SK-N-SH treated with all-trans-retinoic acid at 6 μM for 48 hours (cell line): Measurements from ENCODE around the gene HPN.
"Not testable (repeated sequence)": the region's sequence is repeated elsewhere in the genome, so short reads cannot be mapped to it uniquely, and the experiment has no call there.

Source experiments
- ATAC-seq: fragments of 200-7000 bp; cut with Tn5 transposase; 3 replicates; pipeline ENCODE4 v1.9.1; 2020; ENCODE audit warnings: mild to moderate bottlenecking, moderate library complexity
- BACH2 ChIP-seq: fragments of 250-450 bp; sonication (Bioruptor Pico); IDR thresholded peaks from 2 replicates; pipeline ENCODE4 v1.9.0; 2021; ENCODE audit warnings: mild to moderate bottlenecking, borderline replicate concordance
- CSDC2 ChIP-seq: fragments of 250-450 bp; sonication (Bioruptor Pico); IDR thresholded peaks from 2 replicates; pipeline ENCODE4 v1.5.0; 2020; ENCODE audit warnings: mild to moderate bottlenecking, moderate library complexity
- ESRRG ChIP-seq: fragments of 250-450 bp; sonication (Bioruptor Pico); IDR thresholded peaks from 2 replicates; pipeline ENCODE4 v1.6.1; 2021; ENCODE audit warnings: mild to moderate bottlenecking
- GLIS3 ChIP-seq: fragments of 250-450 bp; sonication (Bioruptor Pico); IDR thresholded peaks from 2 replicates; pipeline ENCODE4 v1.5.0; 2020; ENCODE audit warnings: mild to moderate bottlenecking, moderate library complexity
- PPARA ChIP-seq: fragments of 250-450 bp; sonication (Bioruptor Pico); IDR thresholded peaks from 2 replicates; pipeline ENCODE4 v1.5.0; 2020; ENCODE audit warnings: mild to moderate bottlenecking, borderline replicate concordance
- RARB ChIP-seq: fragments of 250-450 bp; sonication (Bioruptor Pico); IDR thresholded peaks from 2 replicates; pipeline ENCODE4 v1.8.0; 2021; ENCODE audit warnings: mild to moderate bottlenecking, moderate library complexity
- TOX ChIP-seq: fragments of 250-450 bp; sonication (Bioruptor Pico); IDR thresholded peaks from 2 replicates; pipeline ENCODE4 v1.8.0; 2021; ENCODE audit warnings: mild to moderate bottlenecking, moderate library complexity, borderline replicate concordance
- ZFP30 ChIP-seq: fragments of 450-650 bp; formaldehyde crosslinking; IDR thresholded peaks from 2 replicates; pipeline ENCODE4 v1.5.0; 2022; ENCODE audit warnings: mild to moderate bottlenecking, moderate library complexity
- ZNF565 ChIP-seq: fragments of 450-650 bp; formaldehyde crosslinking; conservative IDR thresholded peaks from 2 replicates; pipeline ENCODE4 v1.5.0; 2020; ENCODE audit warnings: low read depth, mild to moderate bottlenecking, moderate library complexity
- ZNF8 ChIP-seq: fragments of 450-650 bp; formaldehyde crosslinking; IDR thresholded peaks from 2 replicates; pipeline ENCODE4 v1.5.0; 2020; ENCODE audit warnings: mild to moderate bottlenecking, moderate library complexity
- TF ChIP-seq, protein P1 (sequence below): fragments of 250-450 bp; sonication (Bioruptor Pico); IDR thresholded peaks from 2 replicates; pipeline ENCODE4 v1.5.0; 2020; ENCODE audit warnings: mild to moderate bottlenecking, moderate library complexity
- TF ChIP-seq, protein P2 (sequence below): fragments of 250-450 bp; sonication (Bioruptor Pico); IDR thresholded peaks from 2 replicates; pipeline ENCODE4 v1.8.0; 2021; ENCODE audit warnings: low read depth, mild to moderate bottlenecking, moderate library complexity, borderline replicate concordance
- TF ChIP-seq, protein P3 (sequence below): fragments of 250-450 bp; sonication (Bioruptor Pico); IDR thresholded peaks from 2 replicates; pipeline ENCODE4 v1.5.1; 2021; ENCODE audit warnings: mild to moderate bottlenecking, moderate library complexity
- TF ChIP-seq, protein P4 (sequence below): fragments of 250-450 bp; sonication (Bioruptor Pico); IDR thresholded peaks from 2 replicates; pipeline ENCODE4 v1.5.1; 2020; ENCODE audit warnings: low read depth, mild to moderate bottlenecking, moderate library complexity
- TF ChIP-seq, protein P5 (sequence below): fragments of 250-450 bp; sonication (Bioruptor Pico); IDR thresholded peaks from 2 replicates; pipeline ENCODE4 v1.8.0; 2020; ENCODE audit warnings: mild to moderate bottlenecking, moderate library complexity, borderline replicate concordance

HPN gene

DNA sequence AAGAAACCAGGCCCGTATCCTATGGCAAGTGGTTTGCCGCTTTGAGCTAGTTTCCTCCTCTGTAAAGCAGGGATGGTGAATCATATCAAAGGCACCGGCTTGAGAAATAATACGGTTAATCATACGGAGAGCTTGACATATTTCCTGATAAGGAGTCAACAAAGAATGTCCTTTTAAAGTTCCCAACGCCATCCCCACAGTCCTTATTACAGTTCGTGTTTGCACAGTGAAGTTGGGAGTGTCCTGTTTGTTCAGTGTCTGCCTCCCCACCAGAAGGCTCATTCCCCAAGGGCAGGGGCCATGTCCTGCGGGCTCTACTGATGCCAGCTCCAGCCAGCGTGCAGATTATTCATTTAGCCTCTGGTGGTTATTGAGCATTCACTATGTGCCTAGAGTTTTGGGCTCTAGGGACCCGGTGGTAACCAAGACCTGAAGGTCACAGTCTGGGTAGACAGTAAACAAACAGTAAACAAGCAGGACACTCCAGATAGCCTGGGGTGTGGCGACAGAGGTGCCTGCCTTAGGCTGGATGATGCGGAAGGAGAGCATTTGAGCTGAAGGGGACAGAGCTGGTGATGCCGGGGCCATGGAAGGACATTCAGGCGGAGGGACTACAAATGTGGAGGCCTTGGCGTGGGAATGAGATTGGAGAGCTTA lies 35.1 kb upstream of the HPN start:
- ATAC-seq: no peak
- TF ChIP-seq CSDC2 (CRISPR knock-in tag) (no peak), ZNF565 (CRISPR knock-in tag) (no peak), RARB (CRISPR knock-in tag) (no peak), PPARA (CRISPR knock-in tag) (no peak), BACH2 (CRISPR knock-in tag) (no peak), ZFP30 (no peak), GLIS3 (CRISPR knock-in tag) (no peak)

DNA sequence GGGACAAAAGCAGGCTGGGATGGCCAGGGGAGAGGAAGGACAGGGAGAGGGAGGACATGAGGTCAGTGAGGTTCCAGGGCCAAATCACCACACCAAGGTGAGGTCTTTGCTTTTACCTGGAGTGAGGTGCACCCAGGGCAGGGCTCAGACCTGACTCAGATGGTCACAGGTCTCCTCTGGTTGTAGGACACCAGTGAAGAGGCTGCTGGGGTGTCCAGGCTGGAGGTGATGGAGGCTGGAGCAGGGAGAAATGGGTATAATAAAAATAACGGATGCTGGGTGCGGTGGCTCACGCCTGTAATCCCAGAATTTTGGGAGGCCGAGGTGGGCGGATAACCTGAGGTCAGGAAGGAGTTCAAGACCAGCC lies 34.5 kb upstream of the HPN start:
- ATAC-seq: no peak
- TF ChIP-seq, protein P1, sequence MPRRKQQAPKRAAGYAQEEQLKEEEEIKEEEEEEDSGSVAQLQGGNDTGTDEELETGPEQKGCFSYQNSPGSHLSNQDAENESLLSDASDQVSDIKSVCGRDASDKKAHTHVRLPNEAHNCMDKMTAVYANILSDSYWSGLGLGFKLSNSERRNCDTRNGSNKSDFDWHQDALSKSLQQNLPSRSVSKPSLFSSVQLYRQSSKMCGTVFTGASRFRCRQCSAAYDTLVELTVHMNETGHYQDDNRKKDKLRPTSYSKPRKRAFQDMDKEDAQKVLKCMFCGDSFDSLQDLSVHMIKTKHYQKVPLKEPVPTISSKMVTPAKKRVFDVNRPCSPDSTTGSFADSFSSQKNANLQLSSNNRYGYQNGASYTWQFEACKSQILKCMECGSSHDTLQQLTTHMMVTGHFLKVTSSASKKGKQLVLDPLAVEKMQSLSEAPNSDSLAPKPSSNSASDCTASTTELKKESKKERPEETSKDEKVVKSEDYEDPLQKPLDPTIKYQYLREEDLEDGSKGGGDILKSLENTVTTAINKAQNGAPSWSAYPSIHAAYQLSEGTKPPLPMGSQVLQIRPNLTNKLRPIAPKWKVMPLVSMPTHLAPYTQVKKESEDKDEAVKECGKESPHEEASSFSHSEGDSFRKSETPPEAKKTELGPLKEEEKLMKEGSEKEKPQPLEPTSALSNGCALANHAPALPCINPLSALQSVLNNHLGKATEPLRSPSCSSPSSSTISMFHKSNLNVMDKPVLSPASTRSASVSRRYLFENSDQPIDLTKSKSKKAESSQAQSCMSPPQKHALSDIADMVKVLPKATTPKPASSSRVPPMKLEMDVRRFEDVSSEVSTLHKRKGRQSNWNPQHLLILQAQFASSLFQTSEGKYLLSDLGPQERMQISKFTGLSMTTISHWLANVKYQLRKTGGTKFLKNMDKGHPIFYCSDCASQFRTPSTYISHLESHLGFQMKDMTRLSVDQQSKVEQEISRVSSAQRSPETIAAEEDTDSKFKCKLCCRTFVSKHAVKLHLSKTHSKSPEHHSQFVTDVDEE: no peak
- TF ChIP-seq ZNF565 (CRISPR knock-in tag): no peak
- TF ChIP-seq, protein P2, sequence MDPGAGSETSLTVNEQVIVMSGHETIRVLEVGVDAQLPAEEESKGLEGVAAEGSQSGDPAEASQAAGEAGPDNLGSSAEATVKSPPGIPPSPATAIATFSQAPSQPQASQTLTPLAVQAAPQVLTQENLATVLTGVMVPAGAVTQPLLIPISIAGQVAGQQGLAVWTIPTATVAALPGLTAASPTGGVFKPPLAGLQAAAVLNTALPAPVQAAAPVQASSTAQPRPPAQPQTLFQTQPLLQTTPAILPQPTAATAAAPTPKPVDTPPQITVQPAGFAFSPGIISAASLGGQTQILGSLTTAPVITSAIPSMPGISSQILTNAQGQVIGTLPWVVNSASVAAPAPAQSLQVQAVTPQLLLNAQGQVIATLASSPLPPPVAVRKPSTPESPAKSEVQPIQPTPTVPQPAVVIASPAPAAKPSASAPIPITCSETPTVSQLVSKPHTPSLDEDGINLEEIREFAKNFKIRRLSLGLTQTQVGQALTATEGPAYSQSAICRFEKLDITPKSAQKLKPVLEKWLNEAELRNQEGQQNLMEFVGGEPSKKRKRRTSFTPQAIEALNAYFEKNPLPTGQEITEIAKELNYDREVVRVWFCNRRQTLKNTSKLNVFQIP (CRISPR knock-in tag): no peak
- TF ChIP-seq, protein P3, sequence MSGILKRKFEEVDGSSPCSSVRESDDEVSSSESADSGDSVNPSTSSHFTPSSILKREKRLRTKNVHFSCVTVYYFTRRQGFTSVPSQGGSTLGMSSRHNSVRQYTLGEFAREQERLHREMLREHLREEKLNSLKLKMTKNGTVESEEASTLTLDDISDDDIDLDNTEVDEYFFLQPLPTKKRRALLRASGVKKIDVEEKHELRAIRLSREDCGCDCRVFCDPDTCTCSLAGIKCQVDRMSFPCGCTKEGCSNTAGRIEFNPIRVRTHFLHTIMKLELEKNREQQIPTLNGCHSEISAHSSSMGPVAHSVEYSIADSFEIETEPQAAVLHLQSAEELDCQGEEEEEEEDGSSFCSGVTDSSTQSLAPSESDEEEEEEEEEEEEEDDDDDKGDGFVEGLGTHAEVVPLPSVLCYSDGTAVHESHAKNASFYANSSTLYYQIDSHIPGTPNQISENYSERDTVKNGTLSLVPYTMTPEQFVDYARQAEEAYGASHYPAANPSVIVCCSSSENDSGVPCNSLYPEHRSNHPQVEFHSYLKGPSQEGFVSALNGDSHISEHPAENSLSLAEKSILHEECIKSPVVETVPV (CRISPR knock-in tag): no peak
- TF ChIP-seq, protein P4, sequence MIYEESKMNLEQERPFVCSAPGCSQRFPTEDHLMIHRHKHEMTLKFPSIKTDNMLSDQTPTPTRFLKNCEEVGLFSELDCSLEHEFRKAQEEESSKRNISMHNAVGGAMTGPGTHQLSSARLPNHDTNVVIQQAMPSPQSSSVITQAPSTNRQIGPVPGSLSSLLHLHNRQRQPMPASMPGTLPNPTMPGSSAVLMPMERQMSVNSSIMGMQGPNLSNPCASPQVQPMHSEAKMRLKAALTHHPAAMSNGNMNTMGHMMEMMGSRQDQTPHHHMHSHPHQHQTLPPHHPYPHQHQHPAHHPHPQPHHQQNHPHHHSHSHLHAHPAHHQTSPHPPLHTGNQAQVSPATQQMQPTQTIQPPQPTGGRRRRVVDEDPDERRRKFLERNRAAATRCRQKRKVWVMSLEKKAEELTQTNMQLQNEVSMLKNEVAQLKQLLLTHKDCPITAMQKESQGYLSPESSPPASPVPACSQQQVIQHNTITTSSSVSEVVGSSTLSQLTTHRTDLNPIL (CRISPR knock-in tag): no peak
- TF ChIP-seq ZNF8 (CRISPR knock-in tag): no peak
- TF ChIP-seq ESRRG (CRISPR knock-in tag): no peak

DNA sequence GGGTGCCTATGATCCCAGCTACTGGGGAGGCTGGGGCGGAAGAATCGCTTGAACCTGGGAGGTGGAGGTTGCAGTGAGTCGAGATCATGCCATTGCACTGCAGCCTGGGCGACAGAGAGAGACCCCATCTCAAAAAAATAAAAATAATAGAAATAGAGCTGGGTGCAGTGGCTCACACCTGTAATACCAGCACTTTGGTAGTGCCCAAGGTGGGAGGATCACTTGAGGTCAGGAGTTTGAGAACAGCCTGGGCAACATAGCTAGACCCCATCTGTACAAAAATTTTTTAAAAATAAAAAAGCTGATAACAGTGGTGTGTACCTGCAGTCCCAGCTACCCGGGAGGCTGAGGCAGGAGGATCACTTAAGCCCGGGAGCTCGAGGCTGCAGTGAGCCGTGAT lies 34.1 kb upstream of the HPN start:
- not testable (repeated sequence) for ATAC-seq

DNA sequence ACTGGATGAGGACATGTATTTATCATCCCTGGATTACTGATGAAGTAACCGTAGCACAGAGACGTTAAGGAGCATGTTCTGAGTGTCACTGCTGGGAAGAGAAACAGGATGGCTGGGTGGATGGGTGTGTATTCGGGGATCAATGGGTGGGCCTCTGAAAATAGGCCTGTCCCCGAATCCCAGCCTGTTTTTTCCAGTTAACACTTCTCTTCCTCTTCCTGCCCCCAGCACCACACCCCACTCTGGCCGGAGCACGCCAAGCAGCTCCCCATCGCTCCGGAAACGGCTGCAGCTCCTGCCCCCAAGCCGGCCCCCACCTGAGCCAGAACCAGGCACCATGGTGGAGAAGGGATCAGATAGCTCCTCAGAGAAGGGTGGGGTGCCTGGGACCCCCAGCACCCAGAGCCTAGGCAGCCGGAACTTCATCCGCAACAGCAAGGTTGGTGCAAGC lies 32.6 kb upstream of the HPN start:
- ATAC-seq: no peak

More for the DNA sequence above, 32.6 kb upstream of the HPN start:
- TF ChIP-seq ZNF8 (CRISPR knock-in tag) (no peak), GLIS3 (CRISPR knock-in tag) (no peak), TOX (CRISPR knock-in tag) (no peak)
- TF ChIP-seq, protein P2 (CRISPR knock-in tag): no peak
- TF ChIP-seq, protein P5, sequence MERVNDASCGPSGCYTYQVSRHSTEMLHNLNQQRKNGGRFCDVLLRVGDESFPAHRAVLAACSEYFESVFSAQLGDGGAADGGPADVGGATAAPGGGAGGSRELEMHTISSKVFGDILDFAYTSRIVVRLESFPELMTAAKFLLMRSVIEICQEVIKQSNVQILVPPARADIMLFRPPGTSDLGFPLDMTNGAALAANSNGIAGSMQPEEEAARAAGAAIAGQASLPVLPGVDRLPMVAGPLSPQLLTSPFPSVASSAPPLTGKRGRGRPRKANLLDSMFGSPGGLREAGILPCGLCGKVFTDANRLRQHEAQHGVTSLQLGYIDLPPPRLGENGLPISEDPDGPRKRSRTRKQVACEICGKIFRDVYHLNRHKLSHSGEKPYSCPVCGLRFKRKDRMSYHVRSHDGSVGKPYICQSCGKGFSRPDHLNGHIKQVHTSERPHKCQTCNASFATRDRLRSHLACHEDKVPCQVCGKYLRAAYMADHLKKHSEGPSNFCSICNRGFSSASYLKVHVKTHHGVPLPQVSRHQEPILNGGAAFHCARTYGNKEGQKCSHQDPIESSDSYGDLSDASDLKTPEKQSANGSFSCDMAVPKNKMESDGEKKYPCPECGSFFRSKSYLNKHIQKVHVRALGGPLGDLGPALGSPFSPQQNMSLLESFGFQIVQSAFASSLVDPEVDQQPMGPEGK (CRISPR knock-in tag): no peak
- TF ChIP-seq, protein P1: no peak
- TF ChIP-seq, all 23 proteins: peak for 0
